Smooth muscle cell (in vitro differentiated cells): Measurements from ENCODE around the gene ZNF438. TPM values are rescaled to one million over a fixed set of nuclear protein-coding genes. Genes with fewer than 3 reads are reported as not detected.

Source experiments
- DNase-seq: peaks from one replicate; lab custom pipeline; 2025; ENCODE audit not compliant: unreplicated experiment; lab: John Stamatoyannopoulos, UW
- H2AFZ ChIP-seq: fragments of 200-600 bp; sonication (generic); 2 replicates; pipeline ENCODE4 v1.6.0; 2016; ENCODE audit warnings: antibody characterized with exemption, low read depth, mild to moderate bottlenecking
- H3F3A ChIP-seq: fragments of 200-600 bp; sonication (generic); 2 replicates; pipeline ENCODE4 v1.6.0; 2017; ENCODE audit warnings: antibody characterized with exemption, low read depth
- H3K27ac ChIP-seq: fragments of 200-600 bp; sonication (generic); 2 replicates; pipeline ENCODE4 v1.5.1; 2016; ENCODE audit warnings: low read depth, mild to moderate bottlenecking
- H3K27me3 ChIP-seq: fragments of 200-600 bp; sonication (generic); 2 replicates; pipeline ENCODE4 v1.6.1; 2016; ENCODE audit warnings: low read depth, mild to moderate bottlenecking
- H3K36me3 ChIP-seq: fragments of 200-600 bp; sonication (generic); 2 replicates; pipeline ENCODE4 v1.5.1; 2016; ENCODE audit warnings: low read depth
- H3K4me1 ChIP-seq: fragments of 200-600 bp; sonication (generic); 2 replicates; pipeline ENCODE4 v1.5.1; 2016; ENCODE audit warnings: low read depth
- H3K4me2 ChIP-seq: fragments of 200-600 bp; sonication (generic); 2 replicates; pipeline ENCODE4 v1.6.0; 2016; ENCODE audit warnings: mild to moderate bottlenecking
- H3K4me3 ChIP-seq: fragments of 200-600 bp; sonication (generic); 2 replicates; pipeline ENCODE4 v1.5.1; 2016; ENCODE audit warnings: mild to moderate bottlenecking
- H3K79me2 ChIP-seq: fragments of 200-600 bp; sonication (generic); 2 replicates; pipeline ENCODE4 v1.6.0; 2016; ENCODE audit warnings: low read depth, mild to moderate bottlenecking
- H3K9ac ChIP-seq: fragments of 200-600 bp; sonication (generic); 2 replicates; pipeline ENCODE4 v1.6.0; 2016; ENCODE audit warnings: low read depth
- H3K9me3 ChIP-seq: fragments of 200-600 bp; sonication (generic); replicated peaks from 2 replicates; pipeline ENCODE4 v1.5.1; 2016; ENCODE audit warnings: low read depth
- H4K20me1 ChIP-seq: fragments of 200-600 bp; sonication (generic); 2 replicates; pipeline ENCODE4 v1.6.0; 2016; ENCODE audit warnings: low read depth
- WGBS: methylation state at CpG from one replicate; pipeline ENCODE4 v1.1.7; 2016; ENCODE audit warnings: low lambda C conversion rate; 5-methylcytosine and 5-hydroxymethylcytosine counted together
- polyA plus RNA-seq: library from polyadenylated mRNA; unstranded; fragments of >200 nt; fragmentation: Nextera tagmentation; extraction: Ambion mirVana; gene quantifications from 2 replicates; pipeline ENCODE4 v1.2.1, GENCODE V29; 2016
- total RNA-seq: library from RNA; depleted of rRNA; stranded (reverse); fragments of >200 nt; gene quantifications from 2 replicates; pipeline ENCODE4 v1.2.3, GENCODE V29; 2014
- TF ChIP-seq, protein P1 (sequence below): fragments of 200-600 bp; sonication (generic); IDR thresholded peaks from 2 replicates; pipeline ENCODE4 v1.5.1; 2017; ENCODE audit warnings: borderline replicate concordance, mild to moderate bottlenecking, antibody characterized with exemption; ENCODE audit not compliant: insufficient read depth, poor library complexity, severe bottlenecking

ZNF438 gene
- total and polyA plus RNA-seq, 2 experiments from 2014 or later = 2.8 to 3.4 TPM

- TF ChIP-seq, protein P1, sequence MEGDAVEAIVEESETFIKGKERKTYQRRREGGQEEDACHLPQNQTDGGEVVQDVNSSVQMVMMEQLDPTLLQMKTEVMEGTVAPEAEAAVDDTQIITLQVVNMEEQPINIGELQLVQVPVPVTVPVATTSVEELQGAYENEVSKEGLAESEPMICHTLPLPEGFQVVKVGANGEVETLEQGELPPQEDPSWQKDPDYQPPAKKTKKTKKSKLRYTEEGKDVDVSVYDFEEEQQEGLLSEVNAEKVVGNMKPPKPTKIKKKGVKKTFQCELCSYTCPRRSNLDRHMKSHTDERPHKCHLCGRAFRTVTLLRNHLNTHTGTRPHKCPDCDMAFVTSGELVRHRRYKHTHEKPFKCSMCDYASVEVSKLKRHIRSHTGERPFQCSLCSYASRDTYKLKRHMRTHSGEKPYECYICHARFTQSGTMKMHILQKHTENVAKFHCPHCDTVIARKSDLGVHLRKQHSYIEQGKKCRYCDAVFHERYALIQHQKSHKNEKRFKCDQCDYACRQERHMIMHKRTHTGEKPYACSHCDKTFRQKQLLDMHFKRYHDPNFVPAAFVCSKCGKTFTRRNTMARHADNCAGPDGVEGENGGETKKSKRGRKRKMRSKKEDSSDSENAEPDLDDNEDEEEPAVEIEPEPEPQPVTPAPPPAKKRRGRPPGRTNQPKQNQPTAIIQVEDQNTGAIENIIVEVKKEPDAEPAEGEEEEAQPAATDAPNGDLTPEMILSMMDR = no peak
- Histone ChIP-seq H3K9me3 (no peaks in the 10 kb centered on the region), H2AFZ (no peak overlapping the region), H3K27me3 (no peaks in the 10 kb centered on the region), H3K27ac (peak overlapping the region; percentile 16), H3K36me3 (no peaks in the 10 kb centered on the region), H3K4me2 (peak overlapping the region; percentile 20), H3F3A (peaks cover 7% of the 10 kb centered on the region), H3K9ac (no peak overlapping the region), H3K4me1 (peaks cover 7% of the 10 kb centered on the region), H3K79me2 (no peaks in the 10 kb centered on the region), H3K4me3 (no peak overlapping the region), H4K20me1 (no peaks in the 10 kb centered on the region)
- no peak for DNase-seq
- 81% methylated on average over 6 of the region's 6 CpGs for WGBS
These were observed 63.8 kb downstream of the ZNF438 start for GRCh38 chr10:30967650-30968410.

GRCh38 chr10:30963992-30964930 lies 67.4 kb downstream of the ZNF438 start:
- Histone ChIP-seq H3K9ac (no peak overlapping the region), H3K9me3 (no peaks in the 10 kb centered on the region), H3K4me3 (no peak overlapping the region), H4K20me1 (no peaks in the 10 kb centered on the region), H3K4me2 (no peak overlapping the region), H2AFZ (no peak overlapping the region), H3K4me1 (no peaks in the 10 kb centered on the region), H3F3A (peaks cover 7% of the 10 kb centered on the region), H3K27me3 (no peaks in the 10 kb centered on the region), H3K79me2 (no peaks in the 10 kb centered on the region), H3K27ac (no peak overlapping the region), H3K36me3 (no peaks in the 10 kb centered on the region)
- DNase-seq = no peak
- 87% methylated on average over 6 of the region's 6 CpGs for WGBS
- TF ChIP-seq, protein P1 = no peak

- WGBS = 91% methylated on average over 4 of the region's 4 CpGs
- Histone ChIP-seq H3K9me3 (no peaks in the 10 kb centered on the region), H3K27me3 (no peaks in the 10 kb centered on the region), H3K4me3 (no peak overlapping the region), H3K36me3 (no peaks in the 10 kb centered on the region), H3K79me2 (no peaks in the 10 kb centered on the region), H3K4me2 (no peak overlapping the region), H3K9ac (no peak overlapping the region), H4K20me1 (no peaks in the 10 kb centered on the region), H3F3A (peaks cover 7% of the 10 kb centered on the region), H3K4me1 (no peaks in the 10 kb centered on the region), H2AFZ (no peak overlapping the region), H3K27ac (no peak overlapping the region)
- TF ChIP-seq, protein P1 = no peak
- no peak for DNase-seq
These were observed 69.1 kb downstream of the ZNF438 start for GRCh38 chr10:30962522-30962921.
